Activated CD8-positive, alpha-beta T cell treated with anti-CD3 and anti-CD28 coated beads for 36 hours (primary cell): ENCODE measurements around the gene TRAPPC12. TPM values are rescaled to one million over a fixed set of nuclear protein-coding genes. Genes with fewer than 3 reads are reported as not detected.

ENCODE experiments used
- ATAC-seq: fragments of 200-7000 bp; cut with Tn5 transposase; one replicate; pipeline ENCODE4 v1.10.0; 2021; ENCODE audit warnings: mild to moderate bottlenecking, moderate library complexity
- CTCF ChIA-PET: fragments of 350-600 bp; sonication (Branson Sonifier 250); formaldehyde crosslinking; loops from one replicate; lab custom pipeline; 2021; ENCODE audit warnings: antibody characterized with exemption; lab: Charles Lee
- POLR2A ChIA-PET: fragments of 350-600 bp; sonication (Branson Sonifier 250); formaldehyde crosslinking; loops from one replicate; lab custom pipeline; 2021; ENCODE audit warnings: antibody characterized with exemption; lab: Charles Lee
- DNase-seq: peaks from one replicate; pipeline ENCODE4 v3.0.0-alpha.2; 2020
- H3K27ac Mint-ChIP-seq: one replicate; pipeline ENCODE4 v1.8.0; 2021; ENCODE audit warnings: mild to moderate bottlenecking, mixed read lengths
- H3K27me3 Mint-ChIP-seq: one replicate; pipeline ENCODE4 v1.8.0; 2021; ENCODE audit warnings: mixed read lengths
- H3K36me3 Mint-ChIP-seq: one replicate; pipeline ENCODE4 v1.8.0; 2021; ENCODE audit warnings: low read depth, mixed read lengths
- H3K4me1 Mint-ChIP-seq: one replicate; pipeline ENCODE4 v1.8.0; 2021; ENCODE audit warnings: low read depth, mixed read lengths
- H3K4me3 Mint-ChIP-seq: one replicate; pipeline ENCODE4 v1.8.0; 2021; ENCODE audit warnings: mild to moderate bottlenecking, moderate library complexity, mixed read lengths
- H3K9me3 Mint-ChIP-seq: one replicate; pipeline ENCODE4 v1.8.0; 2021; ENCODE audit warnings: mixed read lengths
- CTCF ChIP-seq: fragments of 200-600 bp; IDR thresholded peaks from one replicate; pipeline ENCODE4 v1.8.0; 2022; ENCODE audit warnings: antibody characterized with exemption, mild to moderate bottlenecking
- intact Hi-C: fragments of 100-400 bp; cut with micrococcal nuclease; formaldehyde crosslinking; loops from one replicate; pipeline ENCODE4 v1.10.0; 2022
- total RNA-seq, 2 experiments: library from RNA; stranded (reverse); gene quantifications; one replicate each; pipeline ENCODE4 v1.2.3, GENCODE V29; 2021

The TRAPPC12 gene
- total RNA-seq, 2 experiments from 2014 or later: 52.9 to 65.3 TPM

- no peaks in the 10 kb centered on the region for H3K9me3 Mint-ChIP-seq
- H3K27me3 Mint-ChIP-seq: no peaks in the 10 kb centered on the region
- H3K36me3 Mint-ChIP-seq: peaks cover 21% of the 10 kb centered on the region
- no peak for TF ChIP-seq CTCF
- ChIA-PET CTCF (interaction anchor here (1.0 kb wide), 1 partner anchor 34 kb away, joined by 3 read pairs; no protein-coding TSS in a partner anchor), POLR2A (no interaction called here)
- H3K4me3 Mint-ChIP-seq: no peak overlapping the region
- DNase-seq: no peak
- ATAC-seq: no peak
- H3K4me1 Mint-ChIP-seq: peaks cover 11% of the 10 kb centered on the region
- H3K27ac Mint-ChIP-seq: no peak overlapping the region
- intact Hi-C loops: no loop called here
Measured at GRCh38 chr2:3458396-3459184, 79.1 kb downstream of the TRAPPC12 start.

GRCh38 chr2:3459185-3460015 lies 79.9 kb downstream of the TRAPPC12 start:
- Mint-ChIP-seq H3K4me1 (peaks cover 11% of the 10 kb centered on the region), H3K36me3 (peaks cover 18% of the 10 kb centered on the region), H3K9me3 (no peaks in the 10 kb centered on the region), H3K27ac (no peak overlapping the region), H3K27me3 (no peaks in the 10 kb centered on the region), H3K4me3 (no peak overlapping the region)
- DNase-seq (no peak), ATAC-seq (no peak)
- intact Hi-C loops: no loop called here
- TF ChIP-seq CTCF: no peak
- CTCF ChIA-PET: interaction anchor here (3.9 to 4.3 kb wide), 2 partner anchors 14 to 36 kb away, joined by 30 to 34 read pairs; no protein-coding TSS in a partner anchor
- POLR2A ChIA-PET: no interaction called here

- peaks cover 11% of the 10 kb centered on the region for H3K4me1 Mint-ChIP-seq
- no peak overlapping the region for H3K4me3 Mint-ChIP-seq
- H3K36me3 Mint-ChIP-seq: peaks cover 18% of the 10 kb centered on the region
- no peak for TF ChIP-seq CTCF
- intact Hi-C loops: no loop called here
- H3K27ac Mint-ChIP-seq: no peak overlapping the region
- ATAC-seq: no peak
- DNase-seq: no peak
- no peaks in the 10 kb centered on the region for H3K27me3 Mint-ChIP-seq
- H3K9me3 Mint-ChIP-seq: no peaks in the 10 kb centered on the region
- CTCF ChIA-PET: interaction anchor here (3.9 to 4.3 kb wide), 2 partner anchors 13 to 37 kb away, joined by 30 to 34 read pairs; no protein-coding TSS in a partner anchor
- POLR2A ChIA-PET: no interaction called here
Measured at GRCh38 chr2:3460156-3460555, 80.7 kb downstream of the TRAPPC12 start.

- ATAC-seq (no peak), DNase-seq (no peak)
- ChIA-PET CTCF (interaction anchor here (0.7 to 4.3 kb wide), 10 partner anchors 8 to 38 kb away, joined by 3 to 34 read pairs (median 5); no protein-coding TSS in a partner anchor), POLR2A (no interaction called here)
- H3K27ac Mint-ChIP-seq: no peak overlapping the region
- peaks cover 11% of the 10 kb centered on the region for H3K4me1 Mint-ChIP-seq
- peaks cover 9% of the 10 kb centered on the region for H3K36me3 Mint-ChIP-seq
- intact Hi-C loops: no loop called here
- no peak overlapping the region for H3K4me3 Mint-ChIP-seq
- H3K9me3 Mint-ChIP-seq: no peaks in the 10 kb centered on the region
- H3K27me3 Mint-ChIP-seq: no peaks in the 10 kb centered on the region
- TF ChIP-seq CTCF: no peak
Measured at GRCh38 chr2:3460831-3461800, 81.6 kb downstream of the TRAPPC12 start.
